ENCODE data around the gene BRD9. TPM values are rescaled to one million over a fixed set of nuclear protein-coding genes. Genes with fewer than 3 reads are reported as not detected.

The BRD9 gene
- total RNA-seq, 6 experiments from 2014 or later = 28.0 to 31.5 (median 31.0) TPM

DNA sequence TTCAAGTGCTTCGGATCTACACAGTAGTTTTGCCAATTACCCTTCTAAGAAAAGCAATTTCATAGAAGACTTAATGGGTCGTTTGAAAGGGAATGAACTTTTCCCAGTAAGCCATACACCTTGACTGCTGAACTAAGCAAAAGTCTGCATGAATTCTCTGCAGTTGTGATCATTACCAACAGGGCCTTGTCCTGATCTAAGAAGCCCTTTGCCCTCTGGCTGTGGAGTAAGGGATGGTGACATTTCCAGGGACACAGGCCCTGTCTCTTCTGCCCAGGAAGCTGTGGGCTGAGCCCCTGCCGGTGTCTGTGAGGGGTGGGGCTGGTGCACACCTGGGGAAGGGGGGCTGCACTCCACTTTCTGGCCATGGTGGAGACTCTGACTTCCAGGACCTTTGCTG is 72.4 kb downstream of the BRD9 start:
- TF ChIP-seq, protein P1, sequence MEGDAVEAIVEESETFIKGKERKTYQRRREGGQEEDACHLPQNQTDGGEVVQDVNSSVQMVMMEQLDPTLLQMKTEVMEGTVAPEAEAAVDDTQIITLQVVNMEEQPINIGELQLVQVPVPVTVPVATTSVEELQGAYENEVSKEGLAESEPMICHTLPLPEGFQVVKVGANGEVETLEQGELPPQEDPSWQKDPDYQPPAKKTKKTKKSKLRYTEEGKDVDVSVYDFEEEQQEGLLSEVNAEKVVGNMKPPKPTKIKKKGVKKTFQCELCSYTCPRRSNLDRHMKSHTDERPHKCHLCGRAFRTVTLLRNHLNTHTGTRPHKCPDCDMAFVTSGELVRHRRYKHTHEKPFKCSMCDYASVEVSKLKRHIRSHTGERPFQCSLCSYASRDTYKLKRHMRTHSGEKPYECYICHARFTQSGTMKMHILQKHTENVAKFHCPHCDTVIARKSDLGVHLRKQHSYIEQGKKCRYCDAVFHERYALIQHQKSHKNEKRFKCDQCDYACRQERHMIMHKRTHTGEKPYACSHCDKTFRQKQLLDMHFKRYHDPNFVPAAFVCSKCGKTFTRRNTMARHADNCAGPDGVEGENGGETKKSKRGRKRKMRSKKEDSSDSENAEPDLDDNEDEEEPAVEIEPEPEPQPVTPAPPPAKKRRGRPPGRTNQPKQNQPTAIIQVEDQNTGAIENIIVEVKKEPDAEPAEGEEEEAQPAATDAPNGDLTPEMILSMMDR (IDR thresholded peaks at IDR 0.05) = no peak
- H3K36me3 Mint-ChIP-seq (ENCODE audit: low read depth) = peaks cover 13% of the 10 kb centered on the region
- H3K4me3 Mint-ChIP-seq = no peak overlapping the region
- H3K9me3 Mint-ChIP-seq = no peaks in the 10 kb centered on the region; the same call in 1 of the 2 replicates
- no peaks in the 10 kb centered on the region for H3K4me1 Mint-ChIP-seq (ENCODE audit: low read depth)
- DNase-seq = no peak
- no peak overlapping the region for H3K27ac Mint-ChIP-seq
- no peaks in the 10 kb centered on the region for H3K27me3 Mint-ChIP-seq (ENCODE audit: insufficient read depth)

DNA sequence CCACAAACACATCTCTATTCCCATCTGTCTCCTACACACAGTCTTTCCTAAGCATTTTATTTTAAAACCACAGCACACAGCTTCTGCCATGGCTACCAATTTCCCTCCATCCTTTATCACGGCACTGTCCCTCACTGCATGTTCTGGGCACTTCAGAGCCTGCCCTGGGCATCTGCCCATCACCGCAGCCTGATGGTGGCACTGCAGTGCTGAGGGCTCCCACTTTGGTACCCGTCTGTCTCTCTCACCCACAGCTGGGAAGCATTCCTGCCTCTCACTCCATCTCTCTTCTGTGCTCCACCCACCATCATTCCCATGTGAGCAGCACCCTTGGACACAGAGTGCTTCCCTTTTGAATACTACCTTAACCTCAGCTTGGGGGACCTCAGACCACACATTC is 73.5 kb downstream of the BRD9 start:
- peaks cover 16% of the 10 kb centered on the region for H3K36me3 Mint-ChIP-seq (ENCODE audit: low read depth)
- no peak for DNase-seq
- no peaks in the 10 kb centered on the region; the same call in 1 of the 2 replicates for H3K9me3 Mint-ChIP-seq
- H3K4me3 Mint-ChIP-seq = no peak overlapping the region
- H3K27ac Mint-ChIP-seq = no peak overlapping the region
- H3K27me3 Mint-ChIP-seq (ENCODE audit: insufficient read depth) = no peaks in the 10 kb centered on the region
- TF ChIP-seq, protein P1 (IDR thresholded peaks at IDR 0.05) = no peak
- H3K4me1 Mint-ChIP-seq (ENCODE audit: low read depth) = no peaks in the 10 kb centered on the region

DNA sequence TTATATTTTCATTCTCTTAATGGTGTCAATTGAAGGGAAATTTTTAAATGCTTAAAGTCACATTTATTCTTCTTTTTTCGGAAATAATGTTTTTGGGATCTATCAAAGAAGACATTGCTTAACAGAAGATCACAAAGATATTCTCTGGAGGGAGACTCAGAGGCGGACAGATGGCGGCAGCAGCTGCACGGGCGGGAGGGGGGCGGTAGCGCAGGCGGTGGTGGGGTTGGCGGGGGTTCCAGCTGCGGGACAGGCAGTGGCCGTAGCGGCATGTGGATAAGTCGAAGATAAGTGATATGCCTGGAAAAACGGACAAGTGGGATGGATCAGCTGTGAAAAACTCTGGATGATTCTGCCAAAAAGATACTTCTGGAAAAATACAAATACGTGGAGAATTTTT is 76.4 kb downstream of the BRD9 start:
- Mint-ChIP-seq H3K27ac (no peak overlapping the region), H3K27me3 (ENCODE audit: insufficient read depth) (no peaks in the 10 kb centered on the region), H3K4me1 (ENCODE audit: low read depth) (no peaks in the 10 kb centered on the region), H3K4me3 (no peak overlapping the region), H3K36me3 (ENCODE audit: low read depth) (peaks cover 8% of the 10 kb centered on the region; the same call in 1 of the 2 replicates), H3K9me3 (no peaks in the 10 kb centered on the region; the same call in 1 of the 2 replicates)
- TF ChIP-seq, protein P1 (IDR thresholded peaks at IDR 0.05) = no peak
- DNase-seq = no peak

DNA sequence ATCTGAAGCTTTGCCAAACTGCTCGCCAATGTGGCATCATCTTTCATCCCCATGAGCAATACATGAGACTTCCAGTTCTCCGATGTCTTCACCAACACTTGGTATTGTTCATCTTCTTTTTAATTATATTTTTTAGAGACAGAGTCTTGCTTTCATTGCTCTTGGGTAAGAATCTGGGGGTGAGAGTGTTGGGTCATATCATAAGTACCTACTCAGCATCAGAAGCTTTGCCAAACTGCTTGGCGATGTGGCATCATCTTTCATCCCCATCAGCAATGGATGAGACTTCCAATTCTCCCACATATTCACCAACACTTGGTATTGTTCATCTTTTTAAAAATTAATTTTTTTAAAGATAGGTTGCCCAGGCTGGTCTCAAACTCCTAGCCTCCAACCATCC is 77.2 kb downstream of the BRD9 start:
- Mint-ChIP-seq H3K9me3 (no peaks in the 10 kb centered on the region; the same call in 1 of the 2 replicates), H3K4me1 (ENCODE audit: low read depth) (no peaks in the 10 kb centered on the region), H3K36me3 (ENCODE audit: low read depth) (peaks cover 8% of the 10 kb centered on the region; the same call in 1 of the 2 replicates), H3K27ac (no peak overlapping the region), H3K4me3 (no peak overlapping the region), H3K27me3 (ENCODE audit: insufficient read depth) (no peaks in the 10 kb centered on the region)
- DNase-seq = no peak
- TF ChIP-seq, protein P1 (IDR thresholded peaks at IDR 0.05) = no peak

Other genes with a start within 250 kb of the BRD9 start
- gene TPPP, start 199.4 kb downstream of the BRD9 start, total RNA-seq (2021; fragmentation: NEBNext Ultra II Directional; extraction: Animal tissue kit (Norgen Biotek cat#: 25700)) = under 1 TPM; 0.19 to 0.43 (median 0.30) TPM
- gene ZDHHC11B, start 108.1 kb downstream of the BRD9 start, total RNA-seq (2021; fragmentation: NEBNext Ultra II Directional; extraction: Animal tissue kit (Norgen Biotek cat#: 25700)) = under 1 TPM in 2 of 6 experiments, not detected in 4; 0.17 to 0.19 TPM
- 1 to 10 TPM; 1.3 to 4.2 (median 1.8) TPM for gene ZDHHC11, start 41.8 kb downstream of the BRD9 start, total RNA-seq (2021; fragmentation: NEBNext Ultra II Directional; extraction: Animal tissue kit (Norgen Biotek cat#: 25700))
- 10 to 100 TPM; 16.5 to 40.4 (median 35.8) TPM for gene TRIP13, start 83 bp upstream of the BRD9 start, total RNA-seq (2021; fragmentation: NEBNext Ultra II Directional; extraction: Animal tissue kit (Norgen Biotek cat#: 25700))
- gene NKD2, start 116.0 kb upstream of the BRD9 start, total RNA-seq (2021; fragmentation: NEBNext Ultra II Directional; extraction: Animal tissue kit (Norgen Biotek cat#: 25700)) = not detected
- gene SLC12A7, start 219.3 kb upstream of the BRD9 start, total RNA-seq (2021; fragmentation: NEBNext Ultra II Directional; extraction: Animal tissue kit (Norgen Biotek cat#: 25700)) = under 1 TPM in 3 of 6 experiments, not detected in 3; 0.07 to 0.09 (median 0.09) TPM